KMS-11 (cell line): ENCODE data around the gene GNAT2.

Source experiments
- H2AFZ ChIP-seq: fragments of 200-600 bp; sonication (generic); 2 replicates; pipeline ENCODE4 v1.6.1; 2016; ENCODE audit warnings: antibody characterized with exemption, mixed run types, low read depth
- H3K27ac ChIP-seq: fragments of 200-600 bp; sonication (generic); 2 replicates; pipeline ENCODE4 v1.6.1; 2016; ENCODE audit warnings: mild to moderate bottlenecking, mixed run types
- H3K27me3 ChIP-seq: fragments of 200-600 bp; sonication (generic); 2 replicates; pipeline ENCODE4 v1.6.1; 2017; ENCODE audit warnings: mild to moderate bottlenecking, low read depth, mixed run types, moderate library complexity; ENCODE audit not compliant: insufficient read depth
- H3K36me3 ChIP-seq: fragments of 200-600 bp; sonication (generic); 2 replicates; pipeline ENCODE4 v1.6.1; 2017; ENCODE audit warnings: mild to moderate bottlenecking, mixed run types; ENCODE audit not compliant: insufficient read depth
- H3K4me1 ChIP-seq: fragments of 200-600 bp; sonication (generic); 2 replicates; pipeline ENCODE4 v1.6.1; 2016; ENCODE audit warnings: mild to moderate bottlenecking, low read depth, mixed run types; ENCODE audit not compliant: poor library complexity, severe bottlenecking
- H3K4me2 ChIP-seq: fragments of 200-600 bp; sonication (generic); 2 replicates; pipeline ENCODE4 v1.7.0; 2016; ENCODE audit warnings: mild to moderate bottlenecking, mixed run types
- H3K4me3 ChIP-seq: fragments of 200-600 bp; sonication (generic); IDR thresholded peaks from 2 replicates; pipeline ENCODE4 v1.6.1; 2017; ENCODE audit warnings: low read depth, low read length, mixed read lengths; ENCODE audit not compliant: insufficient read depth
- H3K79me2 ChIP-seq: fragments of 200-600 bp; sonication (generic); 2 replicates; pipeline ENCODE4 v1.6.1; 2016; ENCODE audit warnings: low read depth, mixed run types; ENCODE audit not compliant: insufficient read depth
- H3K9ac ChIP-seq: fragments of 200-600 bp; sonication (generic); 2 replicates; pipeline ENCODE4 v1.6.1; 2016; ENCODE audit warnings: mild to moderate bottlenecking, mixed run types
- H4K20me1 ChIP-seq: fragments of 200-600 bp; sonication (generic); 2 replicates; pipeline ENCODE4 v1.6.1; 2016; ENCODE audit warnings: mild to moderate bottlenecking, mixed run types; ENCODE audit not compliant: insufficient read depth
- TF ChIP-seq, protein P1 (sequence below): fragments of 200-600 bp; sonication (generic); conservative IDR thresholded peaks from 2 replicates; pipeline ENCODE4 v1.6.1; 2017; ENCODE audit warnings: low read depth, mild to moderate bottlenecking, antibody characterized with exemption, low read length, moderate library complexity, mixed read lengths

The GNAT2 gene

DNA sequence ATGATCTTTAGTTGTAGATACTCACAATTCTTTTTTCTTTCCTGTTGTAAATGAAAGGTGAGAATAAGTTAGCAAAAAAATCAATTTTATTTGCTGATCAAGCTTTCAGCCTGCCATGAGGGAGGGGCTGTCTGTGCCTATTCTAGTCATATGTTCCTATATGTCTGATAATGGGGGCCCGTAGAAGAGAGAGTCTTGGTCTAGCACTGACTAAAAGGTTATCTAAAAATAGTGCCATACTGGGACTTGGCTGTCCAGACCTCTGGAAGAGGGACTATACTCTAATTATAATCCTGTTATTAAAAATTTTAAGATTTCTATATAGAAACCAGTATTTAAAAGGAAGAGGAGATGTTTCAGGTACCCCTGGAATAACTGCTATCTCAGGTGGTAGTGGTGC lies 52.4 kb downstream of the GNAT2 start:
- Histone ChIP-seq H3K79me2 (peaks cover 96% of the 10 kb centered on the region), H3K4me2 (no peak overlapping the region)

DNA sequence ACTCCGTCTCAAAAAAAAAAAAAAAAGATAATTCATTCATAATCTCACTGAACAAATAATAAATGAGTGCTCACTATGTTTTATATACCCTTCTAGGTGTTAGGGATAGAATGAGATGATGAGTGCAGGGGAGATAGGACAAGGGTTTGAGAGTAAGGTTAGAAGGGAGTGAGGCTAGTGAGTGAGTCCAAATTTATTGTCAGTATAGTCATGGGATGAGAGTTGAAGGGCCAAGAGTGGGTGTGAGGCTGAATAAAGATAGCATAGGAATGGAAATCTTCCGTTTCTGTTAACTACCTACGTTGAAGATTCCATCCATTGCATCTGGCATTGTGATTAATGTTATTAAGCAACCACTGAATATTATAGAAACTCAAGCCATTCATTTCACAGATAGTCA lies 54.2 kb downstream of the GNAT2 start:
- Histone ChIP-seq H3K36me3 (no peaks in the 10 kb centered on the region), H3K4me2 (no peak overlapping the region; the same call in 1 of the 2 replicates), H4K20me1 (peaks cover 5% of the 10 kb centered on the region; the same call in 1 of the 2 replicates), H3K27me3 (no peaks in the 10 kb centered on the region), H3K4me3 (no peak overlapping the region), H3K79me2 (peaks cover 100% of the 10 kb centered on the region), H3K27ac (no peak overlapping the region), H2AFZ (no peak overlapping the region), H3K4me1 (peaks cover 17% of the 10 kb centered on the region), H3K9ac (no peak overlapping the region)
- TF ChIP-seq, protein P1, sequence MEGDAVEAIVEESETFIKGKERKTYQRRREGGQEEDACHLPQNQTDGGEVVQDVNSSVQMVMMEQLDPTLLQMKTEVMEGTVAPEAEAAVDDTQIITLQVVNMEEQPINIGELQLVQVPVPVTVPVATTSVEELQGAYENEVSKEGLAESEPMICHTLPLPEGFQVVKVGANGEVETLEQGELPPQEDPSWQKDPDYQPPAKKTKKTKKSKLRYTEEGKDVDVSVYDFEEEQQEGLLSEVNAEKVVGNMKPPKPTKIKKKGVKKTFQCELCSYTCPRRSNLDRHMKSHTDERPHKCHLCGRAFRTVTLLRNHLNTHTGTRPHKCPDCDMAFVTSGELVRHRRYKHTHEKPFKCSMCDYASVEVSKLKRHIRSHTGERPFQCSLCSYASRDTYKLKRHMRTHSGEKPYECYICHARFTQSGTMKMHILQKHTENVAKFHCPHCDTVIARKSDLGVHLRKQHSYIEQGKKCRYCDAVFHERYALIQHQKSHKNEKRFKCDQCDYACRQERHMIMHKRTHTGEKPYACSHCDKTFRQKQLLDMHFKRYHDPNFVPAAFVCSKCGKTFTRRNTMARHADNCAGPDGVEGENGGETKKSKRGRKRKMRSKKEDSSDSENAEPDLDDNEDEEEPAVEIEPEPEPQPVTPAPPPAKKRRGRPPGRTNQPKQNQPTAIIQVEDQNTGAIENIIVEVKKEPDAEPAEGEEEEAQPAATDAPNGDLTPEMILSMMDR, result no peak

More for the DNA sequence above, 52.4 kb downstream of the GNAT2 start:
- Histone ChIP-seq H3K9ac (no peak overlapping the region), H4K20me1 (peaks cover 7% of the 10 kb centered on the region; the same call in 1 of the 2 replicates), H3K27ac (no peak overlapping the region), H3K36me3 (no peaks in the 10 kb centered on the region), H3K27me3 (no peaks in the 10 kb centered on the region), H3K4me1 (peaks cover 17% of the 10 kb centered on the region), H2AFZ (no peak overlapping the region), H3K4me3 (no peak overlapping the region)
- TF ChIP-seq, protein P1, result no peak

DNA sequence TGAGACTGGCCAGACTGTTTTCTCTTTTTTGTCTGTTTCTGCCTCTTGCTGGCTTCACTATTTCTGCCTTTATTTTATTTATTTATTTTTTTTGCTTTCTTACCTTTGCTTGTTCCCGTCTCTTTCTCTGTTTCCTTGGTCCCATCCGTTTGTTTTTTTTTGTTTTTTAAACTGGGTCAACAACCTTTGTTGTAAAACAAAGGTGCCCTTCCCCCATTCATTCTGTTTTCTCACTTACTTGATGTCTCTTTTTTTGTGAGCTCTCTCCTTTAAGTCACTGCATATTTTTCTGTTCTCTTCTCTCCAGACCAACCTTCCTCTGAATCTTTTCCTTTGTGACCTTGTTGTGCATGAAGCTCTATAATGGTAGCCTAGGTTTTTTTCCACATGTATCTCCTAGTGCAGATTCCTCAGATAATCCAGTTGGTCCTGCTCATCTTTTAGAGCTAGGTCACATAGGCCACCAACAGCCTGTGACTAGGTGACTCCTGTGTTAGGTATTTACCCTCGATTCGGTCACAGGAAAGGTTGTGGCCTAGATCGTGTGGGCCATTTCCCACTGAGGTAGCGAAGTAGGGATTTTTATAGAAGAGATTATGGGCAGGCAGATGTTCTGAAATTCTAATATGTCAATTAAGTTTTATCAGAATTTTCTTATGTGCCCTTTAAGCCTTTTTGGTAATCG lies 55.1 kb downstream of the GNAT2 start:
- no peak overlapping the region for H2AFZ ChIP-seq
- H3K36me3 ChIP-seq, result no peaks in the 10 kb centered on the region
- H3K4me2 ChIP-seq, result no peak overlapping the region
- peaks cover 3% of the 10 kb centered on the region; the same call in 1 of the 2 replicates for H4K20me1 ChIP-seq
- TF ChIP-seq, protein P1, result no peak
- no peak overlapping the region for H3K27ac ChIP-seq
- H3K9ac ChIP-seq, result no peak overlapping the region
- H3K79me2 ChIP-seq, result peaks cover 100% of the 10 kb centered on the region
- peaks cover 17% of the 10 kb centered on the region for H3K4me1 ChIP-seq
- H3K4me3 ChIP-seq, result no peak overlapping the region
- H3K27me3 ChIP-seq, result no peaks in the 10 kb centered on the region

DNA sequence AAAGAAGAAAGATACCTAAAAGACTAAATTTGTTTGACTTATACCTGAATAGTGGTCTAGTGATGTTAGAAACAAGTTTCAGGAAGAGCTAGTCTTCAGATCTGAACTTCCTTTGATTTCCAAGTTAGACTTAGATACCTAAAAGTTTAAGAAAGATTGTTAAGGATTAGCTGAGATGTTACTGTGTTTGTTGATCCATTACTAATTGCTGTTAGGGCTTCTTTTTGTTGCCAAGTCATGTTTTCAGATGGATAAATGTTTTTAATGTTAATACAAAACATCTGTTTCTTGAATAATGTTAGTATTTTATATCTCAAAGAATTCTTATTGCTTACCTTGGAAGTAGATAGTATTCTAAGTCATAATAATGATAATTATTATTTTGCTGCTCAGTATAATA lies 59.4 kb downstream of the GNAT2 start:
- no peak overlapping the region for H2AFZ ChIP-seq
- H3K27ac ChIP-seq, result no peak overlapping the region
- no peaks in the 10 kb centered on the region for H3K27me3 ChIP-seq
- no peak overlapping the region for H3K4me2 ChIP-seq
- peaks cover 99% of the 10 kb centered on the region for H3K79me2 ChIP-seq
- no peak overlapping the region for H3K9ac ChIP-seq
- H3K36me3 ChIP-seq, result no peaks in the 10 kb centered on the region
- TF ChIP-seq, protein P1, result no peak
- H4K20me1 ChIP-seq, result peaks cover 3% of the 10 kb centered on the region; the same call in 1 of the 2 replicates
- H3K4me1 ChIP-seq, result peaks cover 8% of the 10 kb centered on the region
- H3K4me3 ChIP-seq, result no peak overlapping the region
